ENCODE measurements around the gene ABL1.
A peak's percentile ranks its signal among the peaks of the same experiment; 100 is the strongest.

Gene ABL1

GRCh38 chr9:130824079-130824478, 11.0 kb upstream of the ABL1 start:
- Histone ChIP-seq H3K36me3 (ENCODE audit: insufficient read depth, low read length) (no peaks in the 10 kb centered on the region), H2AFZ (ENCODE audit: low read length) (no peak overlapping the region), H3F3A (ENCODE audit: low read depth) (no peaks in the 10 kb centered on the region), H3K4me2 (ENCODE audit: low read depth, low read length, poor library complexity, severe bottlenecking) (no peak overlapping the region), H3K4me3 (ENCODE audit: low read length, poor library complexity, severe bottlenecking) (no peak overlapping the region), H3K9me2 (replicated peaks; ENCODE audit: low read depth, low read length) (no peaks in the 10 kb centered on the region), H4K20me1 (ENCODE audit: insufficient read depth, low read length, poor library complexity, severe bottlenecking) (no peaks in the 10 kb centered on the region), H3K27me3 (ENCODE audit: insufficient read depth, low read length, poor library complexity, severe bottlenecking) (no peaks in the 10 kb centered on the region), H3K9ac (ENCODE audit: low read depth, low read length, poor library complexity, severe bottlenecking) (peak overlapping the region; percentile 20), H3K79me2 (ENCODE audit: insufficient read depth, low read length) (0 out of 2 replicates have a peak, but pooled peaks cover 2% of the 10 kb centered on the region), H3K4me1 (ENCODE audit: insufficient read depth, low read length, poor library complexity, severe bottlenecking) (peaks cover 9% of the 10 kb centered on the region), H3K9me3 (ENCODE audit: insufficient read depth, low read depth, low read length) (peaks cover 5% of the 10 kb centered on the region; the same call in 1 of the 2 replicates)
- no peak for TF ChIP-seq EZH2phosphoT487 (IDR thresholded peaks at IDR 0.05; ENCODE audit: borderline replicate concordance)

DNA sequence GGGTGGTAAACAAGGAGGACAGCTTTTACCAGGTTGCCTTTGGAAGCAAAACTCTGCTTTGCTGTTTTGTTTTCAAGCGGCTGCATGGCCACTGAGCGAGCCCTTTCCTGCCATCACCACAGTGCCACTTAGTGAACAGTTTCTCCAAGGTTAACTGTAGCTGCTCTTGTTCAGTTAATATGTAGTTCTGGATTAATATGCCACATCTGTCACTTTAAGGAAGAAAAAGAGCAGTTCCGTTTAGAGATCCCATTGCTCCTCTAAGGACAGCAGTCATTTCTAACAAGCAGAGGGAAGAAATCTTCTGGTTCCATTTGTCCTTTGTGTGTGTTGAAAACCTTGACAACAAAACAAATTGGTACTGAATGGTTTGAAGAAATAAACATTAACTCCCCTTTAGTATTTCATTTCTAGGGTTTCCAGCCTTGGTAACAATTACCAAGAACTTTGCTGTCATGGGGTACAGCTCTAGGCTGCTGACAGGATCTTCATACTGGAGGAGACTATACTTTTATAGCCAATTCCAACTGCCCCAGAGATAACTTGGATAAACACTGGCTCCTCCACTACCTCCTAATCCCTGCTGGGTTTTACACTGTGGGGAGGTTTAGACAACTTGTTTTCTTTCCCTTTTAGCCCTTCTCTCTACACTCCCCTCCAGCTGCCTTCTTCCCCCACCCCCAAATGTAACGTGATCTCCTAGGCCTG, 10.3 kb upstream of the ABL1 start:
- H3K79me2 ChIP-seq (ENCODE audit: insufficient read depth, low read length): 0 out of 2 replicates have a peak, but pooled peaks cover 2% of the 10 kb centered on the region
- TF ChIP-seq, protein P1, sequence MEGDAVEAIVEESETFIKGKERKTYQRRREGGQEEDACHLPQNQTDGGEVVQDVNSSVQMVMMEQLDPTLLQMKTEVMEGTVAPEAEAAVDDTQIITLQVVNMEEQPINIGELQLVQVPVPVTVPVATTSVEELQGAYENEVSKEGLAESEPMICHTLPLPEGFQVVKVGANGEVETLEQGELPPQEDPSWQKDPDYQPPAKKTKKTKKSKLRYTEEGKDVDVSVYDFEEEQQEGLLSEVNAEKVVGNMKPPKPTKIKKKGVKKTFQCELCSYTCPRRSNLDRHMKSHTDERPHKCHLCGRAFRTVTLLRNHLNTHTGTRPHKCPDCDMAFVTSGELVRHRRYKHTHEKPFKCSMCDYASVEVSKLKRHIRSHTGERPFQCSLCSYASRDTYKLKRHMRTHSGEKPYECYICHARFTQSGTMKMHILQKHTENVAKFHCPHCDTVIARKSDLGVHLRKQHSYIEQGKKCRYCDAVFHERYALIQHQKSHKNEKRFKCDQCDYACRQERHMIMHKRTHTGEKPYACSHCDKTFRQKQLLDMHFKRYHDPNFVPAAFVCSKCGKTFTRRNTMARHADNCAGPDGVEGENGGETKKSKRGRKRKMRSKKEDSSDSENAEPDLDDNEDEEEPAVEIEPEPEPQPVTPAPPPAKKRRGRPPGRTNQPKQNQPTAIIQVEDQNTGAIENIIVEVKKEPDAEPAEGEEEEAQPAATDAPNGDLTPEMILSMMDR (conservative IDR thresholded peaks at IDR 0.05; ENCODE audit: low read length): no peak
- no peak for TF ChIP-seq EZH2phosphoT487 (IDR thresholded peaks at IDR 0.05; ENCODE audit: borderline replicate concordance)
- H3F3A ChIP-seq (ENCODE audit: low read depth): no peaks in the 10 kb centered on the region
- H3K9me2 ChIP-seq (replicated peaks; ENCODE audit: low read depth, low read length): no peaks in the 10 kb centered on the region
- H3K36me3 ChIP-seq (ENCODE audit: insufficient read depth, low read length): no peaks in the 10 kb centered on the region
- H3K4me1 ChIP-seq (ENCODE audit: insufficient read depth, low read length, poor library complexity, severe bottlenecking): peaks cover 9% of the 10 kb centered on the region
- H3K9me3 ChIP-seq (ENCODE audit: insufficient read depth, low read depth, low read length): peaks cover 5% of the 10 kb centered on the region; the same call in 1 of the 2 replicates
- no peak overlapping the region for H3K4me3 ChIP-seq (ENCODE audit: low read length, poor library complexity, severe bottlenecking)
- no peaks in the 10 kb centered on the region for H4K20me1 ChIP-seq (ENCODE audit: insufficient read depth, low read length, poor library complexity, severe bottlenecking)
- H3K9ac ChIP-seq (ENCODE audit: low read depth, low read length, poor library complexity, severe bottlenecking): peak overlapping the region; percentile 20
- no peak overlapping the region for H2AFZ ChIP-seq (ENCODE audit: low read length)
- H3K27me3 ChIP-seq (ENCODE audit: insufficient read depth, low read length, poor library complexity, severe bottlenecking): no peaks in the 10 kb centered on the region
- H3K4me2 ChIP-seq (ENCODE audit: low read depth, low read length, poor library complexity, severe bottlenecking): peak overlapping the region; percentile 35

DNA sequence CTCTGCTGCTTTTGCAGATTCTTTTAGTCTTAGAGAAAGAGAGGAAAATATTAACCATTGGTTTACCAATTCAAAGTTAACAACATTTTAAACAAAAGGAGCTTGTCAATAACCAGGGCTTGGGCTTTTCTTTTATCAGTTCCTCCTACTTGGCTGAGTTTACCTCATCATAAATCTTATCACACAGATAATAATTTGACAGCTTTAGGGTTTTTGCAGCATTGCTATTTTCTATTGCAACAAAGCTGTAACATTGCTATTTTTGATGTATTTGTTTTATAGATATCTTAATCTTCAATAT, 9.8 kb upstream of the ABL1 start:
- no peaks in the 10 kb centered on the region for H3K9me2 ChIP-seq (replicated peaks; ENCODE audit: low read depth, low read length)
- 0 out of 2 replicates have a peak, but pooled peaks cover 2% of the 10 kb centered on the region for H3K79me2 ChIP-seq (ENCODE audit: insufficient read depth, low read length)
- no peaks in the 10 kb centered on the region for H3K36me3 ChIP-seq (ENCODE audit: insufficient read depth, low read length)
- H4K20me1 ChIP-seq (ENCODE audit: insufficient read depth, low read length, poor library complexity, severe bottlenecking): no peaks in the 10 kb centered on the region
- H3K4me3 ChIP-seq (ENCODE audit: low read length, poor library complexity, severe bottlenecking): no peak overlapping the region
- H2AFZ ChIP-seq (ENCODE audit: low read length): no peak overlapping the region
- no peak for TF ChIP-seq EZH2phosphoT487 (IDR thresholded peaks at IDR 0.05; ENCODE audit: borderline replicate concordance)
- TF ChIP-seq, protein P1 (conservative IDR thresholded peaks at IDR 0.05; ENCODE audit: low read length): no peak
- H3K9me3 ChIP-seq (ENCODE audit: insufficient read depth, low read depth, low read length): peaks cover 5% of the 10 kb centered on the region; the same call in 1 of the 2 replicates
- H3K4me1 ChIP-seq (ENCODE audit: insufficient read depth, low read length, poor library complexity, severe bottlenecking): peaks cover 9% of the 10 kb centered on the region
- H3K27me3 ChIP-seq (ENCODE audit: insufficient read depth, low read length, poor library complexity, severe bottlenecking): no peaks in the 10 kb centered on the region
- H3K4me2 ChIP-seq (ENCODE audit: low read depth, low read length, poor library complexity, severe bottlenecking): peak overlapping the region; percentile 35
- H3K9ac ChIP-seq (ENCODE audit: low read depth, low read length, poor library complexity, severe bottlenecking): peak overlapping the region; percentile 20
- H3F3A ChIP-seq (ENCODE audit: low read depth): no peaks in the 10 kb centered on the region

DNA sequence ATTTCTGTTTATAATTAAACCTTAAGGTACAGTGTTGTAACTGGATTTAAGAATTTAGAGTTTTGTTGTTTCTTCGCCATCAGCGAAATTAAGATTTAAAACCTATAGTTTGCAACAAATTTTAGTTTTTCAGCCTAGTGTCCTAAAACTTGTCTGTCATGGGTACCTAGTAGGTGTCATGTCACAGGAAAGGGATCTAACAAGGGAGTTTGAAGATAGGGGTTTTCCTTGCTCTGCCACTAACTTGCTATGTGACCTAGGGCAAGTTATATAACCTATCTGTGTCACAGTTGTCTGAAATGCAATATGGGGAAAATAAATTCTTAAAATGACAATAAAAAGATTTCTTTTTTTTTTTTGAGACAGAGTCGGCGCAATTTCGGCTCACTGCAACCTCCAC, 9.2 kb upstream of the ABL1 start:
- Histone ChIP-seq H3F3A (ENCODE audit: low read depth) (no peaks in the 10 kb centered on the region), H3K9me2 (replicated peaks; ENCODE audit: low read depth, low read length) (no peaks in the 10 kb centered on the region), H3K4me3 (ENCODE audit: low read length, poor library complexity, severe bottlenecking) (no peak overlapping the region), H4K20me1 (ENCODE audit: insufficient read depth, low read length, poor library complexity, severe bottlenecking) (no peaks in the 10 kb centered on the region), H2AFZ (ENCODE audit: low read length) (no peak overlapping the region), H3K79me2 (ENCODE audit: insufficient read depth, low read length) (0 out of 2 replicates have a peak, but pooled peaks cover 2% of the 10 kb centered on the region), H3K36me3 (ENCODE audit: insufficient read depth, low read length) (no peaks in the 10 kb centered on the region), H3K27me3 (ENCODE audit: insufficient read depth, low read length, poor library complexity, severe bottlenecking) (no peaks in the 10 kb centered on the region), H3K4me1 (ENCODE audit: insufficient read depth, low read length, poor library complexity, severe bottlenecking) (peaks cover 9% of the 10 kb centered on the region), H3K9me3 (ENCODE audit: insufficient read depth, low read depth, low read length) (peaks cover 5% of the 10 kb centered on the region; the same call in 1 of the 2 replicates), H3K4me2 (ENCODE audit: low read depth, low read length, poor library complexity, severe bottlenecking) (no peak overlapping the region), H3K9ac (ENCODE audit: low read depth, low read length, poor library complexity, severe bottlenecking) (no peak overlapping the region)
- TF ChIP-seq EZH2phosphoT487 (IDR thresholded peaks at IDR 0.05; ENCODE audit: borderline replicate concordance): no peak
- TF ChIP-seq, protein P1 (conservative IDR thresholded peaks at IDR 0.05; ENCODE audit: low read length): no peak
